GM12878 (cell line): ENCODE data around the gene MBIP. TPM values are rescaled to one million over a fixed set of nuclear protein-coding genes. Genes with fewer than 3 reads are reported as not detected.

ENCODE experiments used
- ATAC-seq: fragments of 200-7000 bp; cut with Tn5 transposase; 3 replicates; pipeline ENCODE4 v1.9.1; 2020; ENCODE audit warnings: mild to moderate bottlenecking, moderate library complexity
- BruUV-seq: library from RNA; stranded (reverse); fragments of 400-500 nt; replicated peaks from 2 replicates; lab custom pipeline; 2021; lab: Mats Ljungman, UMichigan
- CTCF ChIA-PET: fragments of 300-600 bp; sonication (Branson Sonifier 250); formaldehyde crosslinking; extraction: SDS; loops from one replicate; lab custom pipeline; 2021; ENCODE audit warnings: inconsistent platforms; lab: Yijun Ruan, JAX
- POLR2A ChIA-PET: fragments of 350-600 bp; formaldehyde crosslinking; extraction: SDS; loops from one replicate; lab custom pipeline; 2021; ENCODE audit warnings: inconsistent platforms; lab: Charles Lee
- RAD21 ChIA-PET: fragments of 300-600 bp; sonication (Branson Sonifier 250); formaldehyde crosslinking; loops from one replicate; lab custom pipeline; 2023; ENCODE audit warnings: antibody characterized with exemption; ENCODE audit not compliant: unreplicated experiment; lab: Charles Lee
- SMC1A ChIA-PET: fragments of 300-600 bp; sonication (Branson Sonifier 250); formaldehyde crosslinking; loops from one replicate; lab custom pipeline; 2023; ENCODE audit not compliant: unreplicated experiment, uncharacterized antibody; lab: Charles Lee
- DNase-seq: peaks from one replicate; pipeline ENCODE4 v3.0.0-alpha.2; 2011; ENCODE audit warnings: low read depth, low spot score
- FAIRE-seq: peaks from 3 replicates; lab custom pipeline; 2011; peaks lifted over from hg19 to GRCh38; lab: Jason Lieb, UNC
- H2AFZ ChIP-seq: 2 replicates; pipeline ENCODE4 v1.6.0; 2011; ENCODE audit warnings: low read depth, low read length, control low read depth; ENCODE audit not compliant: control insufficient read depth
- H3K27ac ChIP-seq: 2 replicates; pipeline ENCODE4 v1.5.1; 2011; ENCODE audit warnings: control low read depth; ENCODE audit not compliant: control insufficient read depth, insufficient read depth
- H3K27me3 ChIP-seq, 2 experiments: replicated peaks in 1 of 2; 2 replicates each; pipeline versions ENCODE4 v1.6.0 to v1.6.1; 2011; ENCODE audit warnings: low read length in 1 of 2; ENCODE audit not compliant: control insufficient read depth in 2 of 2, insufficient read depth in 2 of 2
- H3K36me3 ChIP-seq, 2 experiments: 2 replicates each; pipeline ENCODE4 v1.5.1; 2011; ENCODE audit warnings: low read length in 1 of 2; ENCODE audit not compliant: control insufficient read depth in 2 of 2, insufficient read depth in 2 of 2
- H3K4me1 ChIP-seq: 2 replicates; pipeline ENCODE4 v1.6.1; 2011; ENCODE audit warnings: mild to moderate bottlenecking, low read length, moderate library complexity, mixed read lengths; ENCODE audit not compliant: control insufficient read depth, insufficient read depth
- H3K4me2 ChIP-seq: 2 replicates; pipeline ENCODE4 v1.6.0; 2011; ENCODE audit warnings: control low read depth; ENCODE audit not compliant: control insufficient read depth, insufficient read depth
- H3K4me3 ChIP-seq: fragments of 200-600 bp; sonication (generic); 2 replicates; pipeline ENCODE4 v1.5.1; 2016
- H3K79me2 ChIP-seq: 2 replicates; pipeline ENCODE4 v1.6.0; 2011; ENCODE audit warnings: low read length; ENCODE audit not compliant: control insufficient read depth, insufficient read depth
- H3K9ac ChIP-seq: 2 replicates; pipeline ENCODE4 v1.8.0; 2011; ENCODE audit warnings: low read length, control low read depth, mixed read lengths; ENCODE audit not compliant: control insufficient read depth, insufficient read depth
- H3K9me3 ChIP-seq: replicated peaks from 3 replicates; pipeline ENCODE4 v1.5.1; 2011; ENCODE audit warnings: mild to moderate bottlenecking, low read length; ENCODE audit not compliant: control insufficient read depth, insufficient read depth
- H4K20me1 ChIP-seq: 2 replicates; pipeline ENCODE4 v1.6.0; 2011; ENCODE audit not compliant: control insufficient read depth, insufficient read depth
- BHLHE40 ChIP-seq, 2 experiments: fragments of 450-650 bp in 1 of 2; IDR thresholded peaks; 2 replicates each; pipeline ENCODE4 v1.6.1; 2011 to 2017; ENCODE audit warnings: low read depth in 2 of 2, borderline replicate concordance in 1 of 2, improper control_type of control experiment in 1 of 2, low read length in 1 of 2, mild to moderate bottlenecking in 1 of 2
- E2F4 ChIP-seq: IDR thresholded peaks from 2 replicates; pipeline ENCODE4 v1.6.1; 2012; ENCODE audit warnings: low read depth, low read length, improper control_type of control experiment
- EP300 ChIP-seq, 2 experiments: fragments of 150-350 bp in 1 of 2; IDR thresholded peaks; 2 replicates each; pipeline ENCODE4 v1.6.1; 2011 to 2012; ENCODE audit warnings: low read depth in 2 of 2, low read length in 2 of 2, borderline replicate concordance in 1 of 2, improper control_type of control experiment in 1 of 2, inconsistent platforms in 1 of 2; ENCODE audit not compliant: control insufficient read depth in 1 of 2
- HDAC2 ChIP-seq: fragments of 200-600 bp; sonication (generic); IDR thresholded peaks from 2 replicates; pipeline ENCODE4 v1.6.1; 2017
- MLLT1 ChIP-seq: fragments of 450-650 bp; IDR thresholded peaks from 2 replicates; pipeline ENCODE4 v1.6.1; 2016; ENCODE audit warnings: mild to moderate bottlenecking
- MTA3 ChIP-seq: IDR thresholded peaks from 2 replicates; pipeline ENCODE4 v1.6.1; 2012; ENCODE audit warnings: low read length, inconsistent platforms, borderline replicate concordance
- RELA ChIP-seq: fragments of 450-650 bp; IDR thresholded peaks from 2 replicates; pipeline ENCODE4 v1.8.0; 2014; ENCODE audit warnings: borderline replicate concordance; ENCODE audit not compliant: partially characterized antibody
- RELB ChIP-seq: fragments of 450-650 bp; IDR thresholded peaks from 2 replicates; pipeline ENCODE4 v1.6.1; 2017; ENCODE audit warnings: low read depth, mild to moderate bottlenecking, moderate library complexity
- RFX5 ChIP-seq: IDR thresholded peaks from 2 replicates; pipeline ENCODE4 v1.6.1; 2011; ENCODE audit warnings: low read depth, low read length, improper control_type of control experiment
- SKIL ChIP-seq: fragments of 450-650 bp; IDR thresholded peaks from 2 replicates; pipeline ENCODE4 v1.6.1; 2017; ENCODE audit warnings: mild to moderate bottlenecking, low read depth, inconsistent platforms; ENCODE audit not compliant: poor library complexity, severe bottlenecking
- WGBS: methylation state at CpG from one replicate; pipeline ENCODE4 v1.1.6; 2016; ENCODE audit warnings: low lambda C conversion rate; ENCODE audit not compliant: insufficient replicate concordance, insufficient coverage; ENCODE audit errors: missing lambda C conversion rate; 5-methylcytosine and 5-hydroxymethylcytosine counted together
- in situ Hi-C: fragments of 300-500 bp; cut with MboI; formaldehyde crosslinking; loops from 9 replicates; pipeline ENCODE4 v1.14.3; 2018; ENCODE audit warnings: mixed read lengths
- intact Hi-C: fragments of 100-400 bp; cut with micrococcal nuclease; formaldehyde crosslinking; loops from one replicate; pipeline ENCODE4 v1.14.2; 2022; ENCODE audit not compliant: unreplicated experiment
- polyA plus RNA-seq, 11 experiments: library from polyadenylated mRNA; depleted of rRNA in 4 of 11; unstranded in 6 of 11; stranded (reverse) in 5 of 11; fragments of >200 nt; fragmentation: Nextera tagmentation in 4 of 11; fragmentation: Illumina TruSeq in 1 of 11; extraction: Ambion mirVana in 4 of 11; extraction: Trizol in 1 of 11; gene quantifications; 1 replicate in 1 of 11; 2 replicates in 10 of 11; pipeline versions ENCODE4 v1.2.1 to v1.2.3, GENCODE V29; 2011 to 2016; ENCODE audit warnings: inconsistent platforms in 2 of 11, missing spikeins in 2 of 11, low read depth in 1 of 11
- total RNA-seq, 4 experiments: library from RNA; depleted of rRNA in 3 of 4; stranded (reverse); fragments of >200 nt in 3 of 4; fragmentation: Illumina TruSeq in 1 of 4; extraction: Trizol in 1 of 4; gene quantifications; 2 replicates each; pipeline versions ENCODE4 v1.2.1 to v1.2.3, GENCODE V29; 2013 to 2021

Gene MBIP
- total and polyA plus RNA-seq, 10 of the 15 experiments (the other 5 are each of a cell fraction or from before 2014, with no cell fraction given) = 9.0 to 43.5 (median 32.1) TPM

GRCh38 chr14:36320200-36320896 is at the start of gene MBIP (continued):
- TF ChIP-seq RELB = peak; percentile 61
- no peak for TF ChIP-seq E2F4
- no peak for TF ChIP-seq EP300 (IDR thresholded peaks at IDR 0.05; ENCODE audit: borderline replicate concordance in 1 of 2, control insufficient read depth in 1 of 2, low read depth in 2 of 2, low read length in 2 of 2)
- TF ChIP-seq RFX5 = peak; percentile 63; the same call in 1 of the 2 replicates
- no peak for TF ChIP-seq MTA3

- ChIA-PET SMC1A (interaction anchor here (0.6 to 1.9 kb wide), 4 partner anchors 9 to 870 kb away, joined by 3 to 5 read pairs (median 4); no protein-coding TSS in a partner anchor), POLR2A (no interaction called here), RAD21 (no interaction called here), CTCF (interaction anchor here (0.8 to 1.5 kb wide), 2 partner anchors 21 to 299 kb away, joined by 4 read pairs; no protein-coding TSS in a partner anchor)
- no peaks in the 10 kb centered on the region for H3K4me1 ChIP-seq
- no peaks in the 10 kb centered on the region for H3K79me2 ChIP-seq
- H3K36me3 ChIP-seq = no peaks in the 10 kb centered on the region
- H3K27ac ChIP-seq = no peak overlapping the region
- in situ Hi-C loops (no loop called here), intact Hi-C loops (no loop called here)
- H2AFZ ChIP-seq = no peak overlapping the region
- DNase-seq (no peak), ATAC-seq (no peak), FAIRE-seq (no peak)
- no peaks in the 10 kb centered on the region for H3K9me3 ChIP-seq
- BruUV-seq = no TSS peak
- no peaks in the 10 kb centered on the region for H4K20me1 ChIP-seq
- 25% methylated on average over 6 of the region's 6 CpGs for WGBS
- no peak overlapping the region for H3K4me2 ChIP-seq
- H3K4me3 ChIP-seq = no peak overlapping the region
- H3K9ac ChIP-seq = no peak overlapping the region
- H3K27me3 ChIP-seq = no peaks in the 10 kb centered on the region
- TF ChIP-seq HDAC2 (no peak), MLLT1 (no peak), BHLHE40 (IDR thresholded peaks at IDR 0.05; ENCODE audit: borderline replicate concordance in 1 of 2, low read depth in 2 of 2, low read length in 1 of 2) (no peak), RELA (no peak), SKIL (no peak)
Measured at GRCh38 chr14:36367985-36368774, 47.7 kb upstream of the MBIP start.
